Adrenal gland (tissue), 5 donors: Measurements from ENCODE around the gene EPG5.
"Not testable (repeated sequence)": the region's sequence is repeated elsewhere in the genome, so short reads cannot be mapped to it uniquely, and the experiment has no call there.

Source experiments
- CTCF ChIP-seq, 6 experiments: fragments of 450-650 bp in 4 of 6; fragments of 200-600 bp in 2 of 6; sonication (generic) in 1 of 6; IDR thresholded peaks; 1 replicate in 5 of 6; 2 replicates in 1 of 6; pipeline versions ENCODE4 v1.5.1 to v1.8.0; 2016 to 2021; ENCODE audit warnings: antibody characterized with exemption in 6 of 6, mild to moderate bottlenecking in 2 of 6, moderate library complexity in 1 of 6
- POLR2A ChIP-seq, 2 donors: fragments of 450-650 bp; IDR thresholded peaks; one replicate each; pipeline ENCODE4 v1.6.1; 2017; ENCODE audit warnings: antibody characterized with exemption in 2 of 2, mild to moderate bottlenecking in 2 of 2, moderate library complexity in 1 of 2
- donor health status: DM: no; HTN: no; CAD: no.

- not testable (repeated sequence) for TF ChIP-seq CTCF, POLR2A (IDR thresholded peaks at IDR 0.05)
Observed at GRCh38 chr18:45959484-45959883, 7.6 kb downstream of the EPG5 start.
